Endodermal cell (in vitro differentiated cells): ENCODE results near the gene PNMA5. TPM values are rescaled to one million over a fixed set of nuclear protein-coding genes. Genes with fewer than 3 reads are reported as not detected.

Experiments used
- DNase-seq: peaks from one replicate; pipeline ENCODE4 v3.0.0-alpha.2; 2017
- H3K27ac ChIP-seq: 2 replicates; pipeline ENCODE4 v1.5.1; 2013; ENCODE audit warnings: mild to moderate bottlenecking, low read depth, low read length, moderate library complexity
- H3K27me3 ChIP-seq: 2 replicates; pipeline ENCODE4 v1.6.1; 2013; ENCODE audit warnings: mild to moderate bottlenecking, low read length, moderate library complexity; ENCODE audit not compliant: insufficient read depth, control insufficient read depth, poor library complexity, severe bottlenecking
- H3K36me3 ChIP-seq: 2 replicates; pipeline ENCODE4 v1.7.0; 2013; ENCODE audit warnings: mild to moderate bottlenecking, low read length, moderate library complexity; ENCODE audit not compliant: control insufficient read depth, insufficient read depth
- H3K4me1 ChIP-seq: one replicate; pipeline ENCODE4 v1.7.0; 2013; ENCODE audit warnings: low read length; ENCODE audit not compliant: control insufficient read depth, insufficient read depth
- H3K4me3 ChIP-seq: 2 replicates; pipeline ENCODE4 v1.5.1; 2013; ENCODE audit warnings: mild to moderate bottlenecking, low read length, moderate library complexity
- H3K9ac ChIP-seq: 2 replicates; pipeline ENCODE4 v1.6.1; 2013; ENCODE audit warnings: mild to moderate bottlenecking, low read length, moderate library complexity; ENCODE audit not compliant: poor library complexity, severe bottlenecking; ENCODE audit errors: extremely low read depth
- H3K9me3 ChIP-seq: 2 replicates; pipeline ENCODE4 v1.6.1; 2013; ENCODE audit warnings: mild to moderate bottlenecking, low read length, moderate library complexity; ENCODE audit not compliant: control insufficient read depth
- H3K27ac Mint-ChIP-seq: 2 replicates; pipeline ENCODE4 v1.8.0; 2020; ENCODE audit warnings: mixed read lengths
- H3K27me3 Mint-ChIP-seq: 2 replicates; pipeline ENCODE4 v1.8.0; 2021; ENCODE audit warnings: mild to moderate bottlenecking, mixed read lengths; ENCODE audit not compliant: insufficient read depth
- H3K36me3 Mint-ChIP-seq: 2 replicates; pipeline ENCODE4 v1.8.0; 2020; ENCODE audit warnings: low read depth, mixed read lengths
- H3K4me1 Mint-ChIP-seq: 2 replicates; pipeline ENCODE4 v1.8.0; 2020; ENCODE audit warnings: mixed read lengths
- H3K4me3 Mint-ChIP-seq: 2 replicates; pipeline ENCODE4 v1.8.0; 2020; ENCODE audit warnings: mild to moderate bottlenecking, moderate library complexity, mixed read lengths
- H3K9me3 Mint-ChIP-seq: 2 replicates; pipeline ENCODE4 v1.8.0; 2020; ENCODE audit warnings: mild to moderate bottlenecking, mixed read lengths
- CTCF ChIP-seq: fragments of 200-600 bp; sonication (generic); conservative IDR thresholded peaks from 2 replicates; pipeline ENCODE4 v1.5.0; 2021; ENCODE audit warnings: antibody characterized with exemption, mild to moderate bottlenecking
- WGBS, 2 experiments: methylation state at CpG; one replicate each; pipeline versions ENCODE4 v1.1.5 to v1.1.7; 2013; ENCODE audit warnings: missing lambda C conversion rate in 2 of 2, mixed read lengths in 1 of 2; ENCODE audit not compliant: insufficient coverage in 1 of 2, insufficient read length in 1 of 2; 5-methylcytosine and 5-hydroxymethylcytosine counted together
- total RNA-seq, 2 donors: library from RNA; stranded (reverse); fragmentation: NEBNext Ultra II Directional in 1 of 2; extraction: Animal tissue kit (Norgen Biotek cat#: 25700) in 1 of 2; gene quantifications; 2 replicates in 1 of 2; 3 replicates in 1 of 2; pipeline ENCODE4 v1.2.1, GENCODE V29; 2021

The PNMA5 gene
- total RNA-seq, 2 donors from 2014 or later: 0.15 to 0.29 TPM

DNA sequence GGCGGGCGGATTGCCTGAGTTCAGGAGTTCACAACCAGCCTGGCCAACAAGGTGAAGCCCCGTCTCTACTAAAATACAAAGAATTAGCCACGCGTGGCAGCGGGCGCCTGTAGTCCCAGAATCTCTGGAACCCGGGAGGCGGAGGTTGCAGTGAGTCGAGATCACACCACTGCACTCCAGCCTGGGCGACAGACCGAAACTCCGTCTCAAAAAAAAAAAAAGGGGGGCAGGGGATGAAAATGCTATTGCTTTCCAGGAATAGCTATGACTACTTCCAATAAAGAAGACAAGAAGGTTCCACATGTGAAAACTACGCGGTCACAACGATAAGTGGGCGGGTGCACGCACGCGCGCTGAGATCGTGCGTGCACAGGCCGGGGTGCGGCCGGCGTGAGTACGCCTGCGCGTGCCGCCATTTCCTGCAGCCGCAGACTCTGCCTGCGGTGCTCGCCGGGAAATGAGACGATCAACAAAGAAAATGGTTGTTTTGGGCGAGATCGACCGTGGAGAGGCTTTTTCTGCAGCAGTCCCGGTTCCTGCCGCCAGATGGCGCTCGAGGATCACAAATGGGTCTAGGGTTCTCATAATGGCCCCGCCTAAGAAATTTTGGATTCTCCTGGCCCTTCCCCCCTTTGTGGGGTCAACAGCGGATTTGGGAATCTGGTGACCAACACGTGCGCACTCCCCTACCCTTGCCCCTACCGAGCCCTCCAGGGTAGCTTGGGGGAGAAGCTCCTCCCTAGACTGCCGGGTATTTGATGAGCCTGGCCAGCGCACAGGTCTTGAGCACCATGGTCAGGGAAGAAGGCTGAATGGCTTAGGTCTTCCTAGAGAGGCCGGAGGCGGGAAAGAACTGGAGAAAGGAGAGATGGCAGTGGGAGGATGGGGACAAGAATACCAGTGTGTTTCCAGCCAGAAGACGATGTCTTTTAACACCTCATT lies 35.1 kb downstream of the PNMA5 start:
- 31 to 33% methylated on average over 3 to 52 of the region's 53 CpGs for WGBS, 2 experiments
- Histone ChIP-seq H3K27me3 (no peaks in the 10 kb centered on the region), H3K4me1 (no peaks in the 10 kb centered on the region), H3K9ac (no peak overlapping the region), H3K27ac (no peak overlapping the region), H3K9me3 (no peaks in the 10 kb centered on the region), H3K4me3 (no peak overlapping the region), H3K36me3 (no peaks in the 10 kb centered on the region)
- peak overlapping the region; percentile 84 for H3K27ac Mint-ChIP-seq
- peak overlapping the region; percentile 59 for H3K4me3 Mint-ChIP-seq
- peak; percentile 91 for TF ChIP-seq CTCF
- peak; percentile 96 for DNase-seq
- H3K9me3 Mint-ChIP-seq: peaks cover 61% of the 10 kb centered on the region
- no peaks in the 10 kb centered on the region for H3K27me3 Mint-ChIP-seq
- H3K36me3 Mint-ChIP-seq: no peaks in the 10 kb centered on the region
- H3K4me1 Mint-ChIP-seq: peaks cover 3% of the 10 kb centered on the region

DNA sequence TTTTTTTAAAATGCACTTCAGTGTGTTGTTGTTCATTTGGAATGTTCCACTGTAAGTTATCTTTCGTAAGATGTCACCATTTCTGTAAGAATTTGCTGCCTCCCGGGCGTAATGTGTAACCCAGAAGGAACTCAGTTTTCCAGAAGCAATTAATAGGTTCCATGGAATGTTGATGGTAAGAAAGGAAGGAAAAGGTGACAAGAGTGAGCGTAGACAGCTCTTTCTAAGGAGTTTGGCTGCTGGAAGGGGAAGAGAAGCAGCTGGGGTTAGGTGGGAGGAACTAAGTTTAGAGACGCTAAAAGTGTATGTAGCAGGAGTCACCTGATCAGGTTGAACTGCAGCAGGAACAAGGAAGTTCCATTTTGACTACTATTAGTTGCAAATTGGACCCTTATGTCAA lies 35.9 kb downstream of the PNMA5 start:
- Mint-ChIP-seq H3K4me1 (peaks cover 3% of the 10 kb centered on the region), H3K36me3 (no peaks in the 10 kb centered on the region), H3K27me3 (no peaks in the 10 kb centered on the region), H3K4me3 (peak overlapping the region; percentile 59), H3K9me3 (peaks cover 57% of the 10 kb centered on the region), H3K27ac (peak overlapping the region; percentile 84)
- H3K4me1 ChIP-seq: no peaks in the 10 kb centered on the region
- no peaks in the 10 kb centered on the region for H3K36me3 ChIP-seq
- H3K27ac ChIP-seq: no peak overlapping the region
- H3K27me3 ChIP-seq: no peaks in the 10 kb centered on the region
- no peak for TF ChIP-seq CTCF
- DNase-seq: no peak
- H3K9me3 ChIP-seq: no peaks in the 10 kb centered on the region
- no peak overlapping the region for H3K4me3 ChIP-seq
- WGBS, 2 experiments: 96 to 100% methylated on average over 3 to 5 of the region's 5 CpGs
- no peak overlapping the region for H3K9ac ChIP-seq

GRCh38 chrX:152950786-152951185 lies 43.1 kb downstream of the PNMA5 start:
- Mint-ChIP-seq H3K27ac (no peak overlapping the region), H3K4me3 (no peak overlapping the region), H3K36me3 (peaks cover 11% of the 10 kb centered on the region), H3K27me3 (no peaks in the 10 kb centered on the region), H3K4me1 (no peaks in the 10 kb centered on the region), H3K9me3 (peaks cover 41% of the 10 kb centered on the region)
- Histone ChIP-seq H3K4me3 (no peak overlapping the region), H3K27me3 (no peaks in the 10 kb centered on the region), H3K9ac (no peak overlapping the region), H3K36me3 (peaks cover 4% of the 10 kb centered on the region), H3K4me1 (no peaks in the 10 kb centered on the region), H3K9me3 (no peaks in the 10 kb centered on the region), H3K27ac (no peak overlapping the region)
- no peak for TF ChIP-seq CTCF
- 90% methylated on average over 6 of the region's 6 CpGs; no CpG with 5 or more reads in 1 of the 2 experiments for WGBS, 2 experiments
- no peak for DNase-seq
